CD4-positive, alpha-beta T cell treated with Interleukin-17A for 1 hour (primary cell): ENCODE data around the gene JMJD6.
"Not testable (repeated sequence)": the region's sequence is repeated elsewhere in the genome, so short reads cannot be mapped to it uniquely, and the experiment has no call there.

ENCODE experiments used
- DNase-seq: peaks from one replicate; pipeline ENCODE4 v3.0.0-alpha.2; 2020

The JMJD6 gene

DNA sequence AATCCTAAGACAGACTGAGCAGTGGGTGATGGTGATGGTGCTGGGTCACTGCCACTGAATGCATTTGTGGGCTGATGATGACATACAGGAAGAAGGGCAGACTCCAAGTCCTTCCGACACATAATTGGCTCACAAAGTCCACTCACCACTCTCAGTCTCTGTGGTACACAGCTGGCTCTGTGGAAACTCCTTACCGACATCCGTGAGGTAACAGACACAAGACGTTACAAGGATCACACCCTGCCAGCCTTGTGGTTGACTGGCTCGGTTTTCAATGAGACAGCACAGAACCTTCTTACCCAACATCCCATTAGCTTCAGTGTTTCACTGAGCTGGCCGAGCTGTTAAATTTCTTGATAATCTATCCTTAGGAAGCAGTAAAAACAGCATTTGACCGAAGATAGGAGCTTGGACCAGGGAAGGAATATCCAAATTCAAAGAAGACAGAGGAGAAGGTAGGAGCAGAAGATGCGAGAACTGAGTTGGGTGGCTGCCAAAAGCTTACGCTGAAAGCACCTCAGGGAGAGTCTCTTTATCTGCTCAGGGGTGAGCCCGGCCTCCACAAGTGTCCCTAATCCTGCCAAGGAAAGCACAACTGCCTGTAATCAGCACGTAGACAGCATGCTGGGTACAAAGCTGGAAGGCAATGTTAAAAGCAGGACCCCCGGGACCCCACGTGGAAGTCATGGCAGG, 10.1 kb downstream of the JMJD6 start:
- peak; percentile 90 for DNase-seq

- no peak for DNase-seq
These were observed 10.9 kb downstream of the JMJD6 start for GRCh38 chr17:76715496-76715830.

- peak; percentile 82 for DNase-seq
These were observed 11.4 kb downstream of the JMJD6 start for GRCh38 chr17:76714822-76715495.

- DNase-seq, result no peak
These were observed 12.1 kb downstream of the JMJD6 start for GRCh38 chr17:76714336-76714735.

DNA sequence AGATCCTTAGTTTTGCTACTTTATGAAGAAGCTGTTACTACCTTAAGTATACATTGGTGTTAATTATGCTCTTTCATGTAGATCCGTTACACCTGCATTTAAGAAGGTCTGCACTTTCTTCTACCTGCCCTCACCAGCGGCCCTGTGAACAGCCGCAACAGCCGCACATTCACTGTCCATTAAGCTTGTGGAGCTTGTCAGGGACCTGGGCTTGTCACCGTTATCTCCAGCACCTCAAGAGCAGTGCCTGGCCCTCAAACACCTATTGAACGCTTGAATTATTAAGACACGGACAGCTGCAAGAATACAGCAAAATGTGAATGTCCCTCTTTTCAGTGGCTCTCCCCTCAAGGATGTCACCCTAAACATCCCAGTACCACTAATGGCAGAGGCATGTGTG, 12.6 kb downstream of the JMJD6 start:
- DNase-seq, result no peak

DNA sequence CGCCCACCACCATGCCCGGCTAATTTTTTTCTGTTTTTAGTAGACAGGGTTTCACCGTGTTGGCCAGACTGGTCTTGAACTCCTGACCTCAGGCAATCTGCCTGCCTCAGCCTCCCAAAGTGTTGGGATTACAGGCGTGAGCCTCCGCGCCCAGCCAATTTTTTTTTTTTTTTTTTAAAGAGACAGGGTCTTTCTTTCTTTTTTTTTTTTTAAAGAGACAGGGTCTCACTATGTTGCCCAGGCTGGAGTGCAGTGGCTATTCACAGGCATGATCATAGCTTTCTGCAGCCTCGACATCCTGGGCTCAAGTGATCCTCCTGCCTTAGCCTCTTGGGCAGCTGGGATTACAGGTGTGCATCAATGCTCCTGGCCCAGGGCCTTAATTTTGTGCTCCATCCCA, 14.1 kb downstream of the JMJD6 start:
- not testable (repeated sequence) for DNase-seq

DNA sequence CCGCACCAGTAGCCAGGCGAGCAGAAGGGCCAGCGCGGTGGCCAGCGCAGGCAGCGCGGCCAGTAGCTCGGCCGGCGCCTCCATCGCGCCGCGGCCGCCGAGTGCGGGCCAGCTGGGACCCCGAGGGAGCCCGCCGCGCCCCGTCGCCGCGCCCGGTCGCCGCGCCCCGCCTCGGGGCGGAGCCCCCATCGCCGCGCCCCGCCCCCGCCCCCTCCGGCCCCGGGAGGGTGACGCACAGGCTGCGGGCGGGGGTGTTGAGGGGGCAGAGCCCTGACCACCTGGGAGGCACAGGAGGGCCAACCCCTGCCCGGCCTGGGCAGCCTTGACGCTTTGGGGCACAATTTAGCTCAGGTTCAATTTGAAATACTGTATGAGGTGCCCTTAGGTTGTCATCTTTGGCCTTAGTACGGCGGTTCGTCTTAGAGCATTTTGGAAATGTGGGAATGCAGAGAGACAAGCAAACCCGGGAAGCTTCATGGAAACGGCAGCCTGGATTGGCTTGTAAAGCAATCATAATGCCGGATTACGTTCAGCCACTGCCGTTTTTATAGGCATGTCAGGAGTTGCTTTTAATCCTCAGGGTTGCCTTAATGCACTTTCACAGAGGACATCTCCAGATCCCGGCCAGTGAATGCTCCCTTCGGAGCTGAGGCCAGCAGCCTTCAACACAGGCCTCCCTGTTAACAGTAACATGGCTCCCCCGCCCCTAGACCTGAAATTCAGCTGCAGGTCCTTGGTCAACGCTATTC, 15.4 kb downstream of the JMJD6 start, which contains the start of gene MXRA7:
Gene MXRA7 (minus strand): TSS at position 103 of the 749 bp plus-strand sequence. CDS start 19 bp downstream, at position 84.
- peak; percentile 64 for DNase-seq

- not testable (repeated sequence) for DNase-seq
These were observed 16.2 kb downstream of the JMJD6 start for GRCh38 chr17:76709951-76710862.

- no peak for DNase-seq
These were observed 17.1 kb downstream of the JMJD6 start for GRCh38 chr17:76709077-76709950.

DNA sequence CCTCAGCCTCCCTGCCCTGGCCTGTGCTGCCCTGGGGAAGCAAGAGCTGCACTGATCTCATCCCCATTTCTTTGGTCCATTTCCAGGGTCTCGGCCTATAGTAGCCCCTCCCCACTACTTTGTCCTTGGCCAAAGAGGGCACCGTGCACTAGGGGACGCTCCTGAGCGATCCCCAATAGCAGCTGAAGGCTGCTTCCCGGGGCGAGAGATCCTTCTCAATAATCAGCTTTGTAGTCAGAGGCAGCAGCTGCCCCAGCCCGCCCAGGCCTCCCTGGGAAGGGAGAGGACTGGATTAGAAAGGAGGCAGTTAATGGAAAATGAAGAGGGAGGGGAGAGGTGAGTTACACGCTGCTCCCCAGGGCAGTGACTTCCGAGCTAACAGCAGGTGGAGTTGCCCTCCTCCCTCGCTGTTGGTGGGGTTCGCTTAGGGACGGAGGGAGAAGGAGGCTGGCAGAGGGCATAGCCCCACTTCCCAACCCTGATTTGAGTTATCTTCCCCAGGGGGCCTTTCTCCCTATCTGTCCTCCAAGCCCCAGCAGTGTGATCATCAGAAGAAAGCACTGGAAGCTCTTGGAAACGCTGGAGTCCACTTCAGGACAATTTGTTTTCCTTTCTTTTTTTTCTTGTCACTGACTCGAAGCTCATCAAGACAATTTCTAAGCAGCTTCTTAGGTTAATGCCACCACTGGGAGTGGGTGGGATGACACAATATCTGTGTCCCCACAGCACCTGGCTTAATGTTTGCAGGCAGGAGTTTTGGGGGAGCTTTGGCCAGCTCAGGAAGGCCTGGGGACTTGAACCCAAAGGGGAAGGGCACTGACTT, 18.2 kb downstream of the JMJD6 start:
- no peak for DNase-seq

DNA sequence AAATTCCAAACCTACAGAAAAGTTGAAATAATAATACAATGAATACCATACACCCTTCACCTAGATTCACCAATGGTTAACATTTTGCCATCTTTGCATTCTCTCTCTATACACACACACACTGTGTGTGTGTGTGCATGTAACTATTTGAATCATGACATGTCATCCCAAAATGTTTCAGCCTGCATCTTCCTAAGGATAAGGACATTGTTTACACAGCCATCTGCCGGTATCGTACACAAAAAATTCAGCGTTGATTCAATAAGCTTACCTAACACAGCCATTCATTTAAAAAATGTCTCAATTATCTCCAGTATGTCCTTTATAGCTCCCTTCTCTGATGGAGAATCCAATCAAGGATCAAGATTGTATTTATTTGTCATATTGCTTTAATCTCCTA, 19.6 kb downstream of the JMJD6 start:
- DNase-seq, result no peak

DNA sequence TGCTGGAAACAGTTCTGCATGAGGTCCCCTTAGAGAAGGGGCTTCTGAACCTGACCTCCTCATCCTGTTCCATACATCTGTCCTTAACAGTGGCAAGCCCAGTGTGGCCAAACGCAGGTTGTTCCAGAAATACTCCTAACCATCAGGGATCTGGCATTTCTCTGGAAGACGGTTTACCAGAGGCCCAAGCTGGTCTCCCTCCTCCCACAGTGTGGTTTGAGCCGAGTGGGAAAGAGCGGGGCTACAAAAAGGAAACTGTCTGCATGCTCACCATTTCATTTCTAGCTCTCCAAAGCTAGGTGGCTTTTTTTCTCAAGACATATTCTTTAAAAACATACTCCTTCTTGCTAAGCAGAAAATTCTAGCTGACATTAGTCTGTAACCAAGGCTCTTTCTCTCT, 21.6 kb downstream of the JMJD6 start:
- DNase-seq, result no peak

- no peak for DNase-seq
These were observed 23.3 kb downstream of the JMJD6 start for GRCh38 chr17:76702941-76703637.

DNA sequence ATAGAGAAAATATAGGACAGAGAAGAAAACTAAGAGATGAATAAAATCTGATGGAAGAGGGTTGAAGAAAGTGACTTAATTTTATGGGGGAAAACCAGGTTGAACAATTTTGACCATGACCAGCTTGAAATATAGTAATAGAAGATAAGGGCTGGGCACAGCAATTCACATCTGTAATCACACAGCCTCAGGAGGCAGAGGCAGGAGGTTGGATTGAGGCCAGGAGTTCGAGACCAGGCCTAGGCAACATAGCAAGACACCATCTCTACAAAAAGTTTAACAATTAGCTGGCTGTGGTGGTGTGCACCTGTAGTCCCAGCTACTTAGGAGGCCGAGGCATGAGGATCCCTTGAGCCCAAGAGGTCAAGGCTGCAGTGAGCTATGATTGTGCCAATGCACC, 24.3 kb downstream of the JMJD6 start:
- DNase-seq, result no peak

DNA sequence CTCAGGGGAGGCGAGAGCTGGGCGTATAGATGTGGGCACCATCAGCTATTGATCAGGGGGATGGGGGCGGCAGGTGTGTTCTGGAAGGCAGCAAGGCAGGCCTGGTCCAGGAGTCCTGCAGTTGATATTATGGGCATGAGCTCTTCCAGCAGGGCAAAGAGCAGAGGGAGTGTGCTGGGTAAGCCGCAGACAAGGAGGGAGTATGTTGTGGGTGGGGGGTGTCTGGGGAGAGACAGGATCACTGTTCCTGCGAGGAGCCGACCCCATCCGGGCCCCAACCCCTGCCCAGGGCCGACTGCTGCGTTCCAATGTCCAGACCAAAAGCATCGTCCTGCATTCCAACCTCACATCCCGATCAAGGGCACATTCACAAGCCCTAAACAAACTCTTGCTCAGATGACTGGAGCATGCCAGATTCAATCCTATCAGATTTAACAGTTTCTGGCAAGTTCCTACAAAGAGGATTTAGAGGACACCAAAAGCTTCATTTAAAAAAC, 24.9 kb downstream of the JMJD6 start:
- DNase-seq, result no peak

DNA sequence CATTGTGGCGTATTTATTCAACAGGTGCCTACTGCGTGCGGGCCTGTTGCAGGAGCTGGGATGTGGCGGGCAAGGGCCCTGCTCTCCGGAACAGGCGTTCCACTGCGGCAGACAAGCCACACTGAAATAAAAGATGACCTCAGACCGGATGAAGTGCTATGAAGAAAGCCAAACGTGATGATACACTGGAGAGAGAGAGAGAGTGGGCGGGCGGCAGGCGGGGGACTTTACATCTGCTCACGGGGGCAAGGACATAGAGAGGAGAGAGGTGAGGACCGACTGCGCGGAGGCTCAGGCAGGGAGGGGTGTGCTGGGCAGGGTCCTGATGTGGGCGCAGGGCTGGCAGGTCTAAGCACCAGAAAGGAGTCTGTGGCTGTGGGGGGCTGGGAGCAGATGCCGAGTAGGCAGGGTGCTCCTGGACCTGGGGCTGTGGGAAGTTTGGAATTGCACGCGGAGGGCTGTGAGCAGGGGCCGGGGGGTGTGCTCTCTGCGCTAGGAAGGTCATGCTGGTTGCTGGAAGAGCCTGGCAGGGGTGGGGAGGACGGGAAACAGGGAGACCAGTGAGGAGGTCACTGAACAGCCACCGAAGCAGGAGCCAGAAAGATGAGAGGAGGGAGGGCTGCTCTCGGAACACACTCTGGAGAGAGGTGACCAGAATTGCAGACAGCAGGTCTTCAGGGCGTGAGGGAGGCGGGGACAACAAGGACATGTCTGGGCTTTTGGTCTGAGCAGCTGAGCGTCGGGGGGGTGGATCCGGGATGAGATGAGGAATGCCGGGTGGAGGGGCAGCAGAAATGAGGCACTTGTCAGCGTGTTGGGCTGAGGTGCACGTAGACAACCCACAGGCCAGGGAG, 25.6 kb downstream of the JMJD6 start:
- peak; percentile 49 for DNase-seq

DNA sequence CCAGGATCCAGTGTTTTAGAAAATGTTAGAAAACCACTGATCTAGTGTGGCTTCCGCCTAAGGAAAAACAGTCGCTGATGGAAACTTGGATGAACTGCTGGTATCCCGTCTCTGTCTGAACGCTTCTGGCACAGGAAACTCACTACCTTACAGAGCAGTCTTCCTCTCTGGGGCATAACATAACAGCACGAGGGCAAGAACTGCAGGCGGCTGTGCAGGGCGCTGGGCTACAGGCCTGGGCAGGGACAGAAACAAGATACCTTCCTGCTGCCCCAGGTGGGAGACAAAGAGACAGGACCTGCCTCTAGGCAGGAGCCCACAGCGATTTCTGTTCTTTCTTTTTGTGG, 26.2 kb downstream of the JMJD6 start:
- DNase-seq, result no peak

DNA sequence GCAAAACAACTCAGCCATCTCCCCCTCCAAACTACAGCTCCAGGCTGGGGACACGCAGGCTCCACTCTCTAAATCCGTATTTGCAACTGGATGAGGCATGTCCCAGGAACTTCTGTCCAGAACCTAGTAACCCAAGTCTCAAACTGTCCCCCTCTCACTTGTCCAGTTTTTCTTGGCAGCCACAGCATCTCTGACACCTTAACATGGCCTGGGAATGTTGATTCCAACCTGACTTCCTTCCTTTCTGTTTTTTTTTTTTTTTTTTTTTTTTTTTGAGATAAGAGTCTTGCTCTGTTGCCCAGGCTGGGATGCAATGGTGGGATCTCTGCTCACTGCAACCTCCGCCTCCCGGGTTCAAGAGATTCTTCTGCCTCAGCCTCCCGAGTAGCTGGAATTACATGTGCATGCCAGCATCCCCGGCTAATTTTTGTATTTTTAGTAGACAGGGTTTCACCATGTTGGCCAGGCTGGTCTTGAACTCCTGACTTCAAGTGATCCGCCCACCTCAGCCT, 27.9 kb downstream of the JMJD6 start:
- not testable (repeated sequence) for DNase-seq
